MV-4-11 (cell line): Measurements from ENCODE around the gene TEX9.
"Not testable (repeated sequence)": the region's sequence is repeated elsewhere in the genome, so short reads cannot be mapped to it uniquely, and the experiment has no call there.

Source experiments
- DNase-seq: peaks from one replicate; lab custom pipeline; 2025; lab: John Stamatoyannopoulos, UW

TEX9 gene

DNA sequence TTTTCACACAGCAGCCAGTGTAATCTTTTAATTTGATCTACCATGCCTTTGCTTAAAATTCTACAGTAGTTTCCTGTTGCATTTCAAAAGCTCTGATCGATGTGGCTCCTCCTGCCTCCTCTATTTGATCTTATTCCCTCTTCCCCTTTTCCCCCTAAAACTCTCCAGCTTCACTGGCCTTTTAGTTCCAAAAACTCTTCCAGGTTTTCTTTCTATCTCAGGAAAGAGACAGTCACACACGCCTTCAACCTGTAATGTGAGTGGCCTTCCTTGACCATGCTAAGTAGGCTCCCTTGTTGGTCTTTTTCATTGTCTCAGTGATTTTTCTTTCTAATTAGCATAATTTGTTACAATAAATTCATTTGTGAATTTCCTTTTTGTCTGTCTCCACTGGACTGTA lies 985 bp downstream of the TEX9 start:
- DNase-seq, result no peak

DNA sequence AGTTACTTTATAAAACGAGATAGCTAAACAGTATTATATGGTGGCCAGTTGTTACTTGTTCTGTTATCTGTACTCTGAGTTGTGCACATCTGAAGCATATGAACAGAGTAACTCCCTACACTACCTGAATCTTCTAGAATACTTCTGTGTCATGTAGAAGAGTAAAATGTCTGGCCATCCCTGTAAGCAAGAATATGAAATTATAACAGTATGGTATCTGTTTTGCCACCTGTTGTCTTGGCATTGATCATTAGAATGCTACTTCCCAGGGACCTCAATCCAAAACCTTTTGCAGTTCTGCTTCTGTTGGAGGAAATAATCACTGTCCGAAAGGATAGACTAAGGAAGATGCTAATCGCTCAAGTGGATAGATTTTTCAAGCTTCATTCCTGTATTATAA lies 1.9 kb downstream of the TEX9 start:
- no peak for DNase-seq

DNA sequence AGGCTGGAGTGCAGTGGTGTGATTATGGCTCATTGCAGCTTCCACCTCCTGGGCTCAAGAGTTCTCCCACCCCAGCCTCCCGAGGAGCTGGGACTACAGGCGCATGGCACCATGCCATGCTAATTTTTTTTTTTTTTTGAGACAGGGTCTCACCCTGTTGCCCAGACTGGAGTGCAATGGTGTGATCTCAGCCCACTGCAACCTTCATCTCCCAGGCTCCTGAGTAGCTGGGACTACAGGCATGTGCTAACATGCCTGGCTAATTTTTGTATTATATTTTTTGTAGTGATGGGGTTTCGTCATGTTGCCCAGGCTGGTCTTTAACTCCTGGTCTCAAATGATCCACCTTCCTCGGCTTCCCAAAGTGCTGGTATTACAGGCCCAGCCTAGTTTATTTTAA lies 4.0 kb downstream of the TEX9 start:
- DNase-seq, result no peak

DNA sequence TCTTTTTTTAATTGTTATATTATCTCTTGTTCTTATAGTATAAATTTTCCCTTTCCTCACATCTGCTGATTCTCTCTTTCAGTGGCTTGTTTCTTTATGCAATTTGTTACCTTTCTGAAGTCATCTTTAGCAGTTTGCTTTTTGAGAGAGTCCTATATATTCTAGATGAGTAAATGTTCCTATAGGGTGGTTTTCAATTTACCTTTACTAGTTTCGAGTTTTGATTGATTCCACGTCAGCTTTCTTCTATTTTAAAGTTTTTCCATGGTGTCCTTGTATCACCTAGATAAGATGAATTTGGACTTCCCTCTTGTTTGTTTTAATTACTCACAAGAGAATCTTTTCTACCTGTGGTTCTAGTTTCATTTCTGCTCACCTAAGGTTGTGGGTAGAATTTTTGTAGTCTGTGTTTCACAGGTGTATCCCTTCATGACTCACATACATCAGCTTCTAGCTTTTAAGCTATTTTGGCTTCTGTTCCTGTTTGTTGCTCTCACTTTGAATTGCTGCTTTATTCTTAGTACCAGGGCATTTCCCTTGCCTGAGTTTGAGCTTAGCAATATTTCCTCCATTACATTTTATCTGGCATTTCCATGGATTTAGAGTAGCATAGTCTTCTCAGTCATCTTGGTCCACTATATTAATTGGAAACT lies 6.4 kb downstream of the TEX9 start:
- no peak for DNase-seq

DNA sequence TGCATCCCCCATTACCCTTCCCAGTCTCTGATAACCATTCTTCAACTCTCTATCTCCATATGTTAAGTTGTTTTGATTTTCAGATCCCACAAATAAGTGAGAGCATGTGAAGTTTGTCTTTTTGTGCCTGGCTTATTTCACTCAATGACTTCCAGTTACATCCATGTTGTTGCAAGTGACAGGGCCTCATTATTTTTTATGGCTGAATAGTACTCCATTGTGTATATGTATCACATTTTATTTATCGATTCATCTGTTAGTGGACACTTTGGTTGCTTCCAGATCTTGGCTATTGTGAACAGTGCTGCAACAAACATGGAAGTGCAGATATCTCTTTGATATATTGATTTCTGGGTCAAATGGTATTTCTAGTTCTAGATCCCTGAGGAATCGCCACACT lies 9.5 kb downstream of the TEX9 start:
- DNase-seq, result not testable (repeated sequence)

DNA sequence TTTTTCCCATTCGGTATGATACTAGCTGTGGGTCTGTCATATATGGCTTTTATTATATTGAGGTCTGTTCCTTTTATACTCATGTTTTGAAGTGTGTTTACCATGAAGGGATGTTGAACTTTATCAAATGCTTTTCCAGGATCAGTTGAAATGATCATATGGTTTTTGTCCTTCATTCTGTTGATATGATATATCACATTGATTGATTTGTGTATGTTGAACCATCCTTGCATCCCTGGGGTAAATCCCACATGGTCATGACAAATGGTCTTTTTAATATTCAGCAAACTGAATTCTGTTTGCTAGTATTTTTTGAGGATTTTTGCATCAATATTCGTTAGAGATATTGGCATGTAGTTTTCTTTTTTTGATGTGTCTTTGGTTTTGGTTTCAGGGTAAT lies 12.6 kb downstream of the TEX9 start:
- DNase-seq, result not testable (repeated sequence)

DNA sequence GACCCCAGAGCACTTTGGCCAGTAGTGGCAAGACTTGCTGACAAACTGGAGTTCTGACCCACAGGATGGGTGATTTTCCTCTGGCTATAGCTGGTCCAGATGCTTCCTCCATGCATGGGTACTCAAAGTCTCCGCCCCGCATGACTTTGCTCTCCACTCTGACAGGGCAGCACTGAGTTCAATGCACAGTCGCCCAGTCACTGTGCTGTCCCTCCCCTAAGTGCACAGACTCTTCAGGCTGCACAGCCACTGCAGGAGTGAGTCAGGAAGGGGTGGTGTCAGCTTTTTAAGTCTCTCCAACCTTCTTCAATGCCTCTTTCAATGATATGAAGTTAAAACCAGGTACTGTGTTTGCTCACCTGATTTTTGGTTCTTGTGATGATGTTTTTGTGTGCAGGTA lies 17.8 kb downstream of the TEX9 start:
- no peak for DNase-seq

DNA sequence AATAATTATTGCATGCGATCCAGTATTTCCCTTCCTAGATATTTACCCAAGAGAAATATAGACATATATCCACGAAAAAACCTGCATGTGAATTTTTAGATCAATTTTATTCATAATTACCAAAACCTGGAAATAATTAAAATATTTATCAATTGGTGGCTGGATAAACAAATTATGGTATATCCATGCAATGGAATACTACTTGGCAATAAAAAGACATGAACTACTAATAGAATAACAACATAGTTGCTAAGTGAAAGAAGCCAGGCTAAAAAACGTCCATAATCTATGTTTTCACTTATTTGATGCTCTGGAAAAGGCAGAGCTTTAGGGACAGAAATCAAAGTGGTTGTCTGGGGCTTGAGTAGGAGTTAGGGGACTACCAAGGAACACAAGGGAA lies 20.7 kb downstream of the TEX9 start:
- no peak for DNase-seq

DNA sequence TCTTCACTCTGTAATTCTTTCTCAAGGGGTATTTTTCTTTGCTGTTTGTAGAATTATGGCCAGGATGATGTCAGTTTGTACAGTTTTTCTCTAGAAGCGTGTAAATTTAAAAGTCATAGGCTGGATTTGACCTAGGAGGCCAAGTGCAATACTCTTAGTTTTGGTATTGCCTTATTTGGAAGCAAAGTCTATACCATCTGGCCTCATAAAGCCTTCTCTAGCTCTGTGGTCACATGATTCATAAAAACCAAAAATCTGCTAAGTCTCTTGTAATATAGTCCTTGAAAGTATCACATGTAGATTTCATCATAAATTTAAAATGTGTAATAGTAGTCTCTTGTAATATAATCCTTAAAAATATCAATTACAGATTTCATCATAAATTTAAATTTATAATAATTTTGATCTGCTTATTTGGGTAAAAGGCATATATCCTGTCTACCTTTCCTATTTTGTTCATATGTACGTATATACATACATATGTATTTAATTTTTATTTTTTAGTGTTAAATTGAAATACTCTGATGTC lies 25.6 kb downstream of the TEX9 start:
- peak; percentile 87 for DNase-seq

DNA sequence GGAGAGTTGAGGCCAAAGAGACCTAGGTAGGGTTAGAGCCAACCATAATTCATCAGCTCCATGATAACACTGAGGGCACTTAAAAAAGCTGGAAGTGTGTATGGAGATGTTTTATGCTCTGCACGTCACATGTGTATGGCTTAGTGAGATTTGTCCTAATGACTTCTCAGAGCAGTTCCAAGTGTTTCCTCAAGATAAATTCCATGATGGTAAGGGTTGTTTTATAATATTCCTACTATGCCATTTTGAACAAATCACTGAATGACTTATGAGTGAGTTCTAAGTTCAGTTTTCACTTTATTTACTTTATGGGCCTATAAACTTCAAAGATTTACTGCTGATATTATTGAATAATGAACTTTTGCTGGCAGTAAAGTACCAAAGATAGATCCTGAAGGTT lies 28.1 kb downstream of the TEX9 start:
- DNase-seq, result no peak

DNA sequence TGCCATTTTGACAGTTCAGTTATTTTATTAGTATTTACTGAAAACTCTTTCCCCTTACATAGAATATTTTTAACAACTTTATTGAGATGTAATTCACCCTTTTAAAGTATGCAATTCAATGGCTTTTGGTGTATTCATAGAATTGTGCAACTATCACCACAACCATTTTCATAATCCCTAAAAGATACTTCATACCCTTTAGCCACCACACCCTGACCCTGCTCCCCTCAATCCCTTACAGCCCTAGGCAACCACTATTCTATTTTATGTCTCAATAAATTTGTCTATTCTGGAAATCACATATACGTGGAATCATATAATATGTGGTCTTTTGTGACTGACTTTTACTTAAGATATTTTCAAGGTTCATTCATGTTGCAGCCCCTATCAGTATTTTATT lies 29.7 kb downstream of the TEX9 start:
- DNase-seq, result peak; percentile 35

DNA sequence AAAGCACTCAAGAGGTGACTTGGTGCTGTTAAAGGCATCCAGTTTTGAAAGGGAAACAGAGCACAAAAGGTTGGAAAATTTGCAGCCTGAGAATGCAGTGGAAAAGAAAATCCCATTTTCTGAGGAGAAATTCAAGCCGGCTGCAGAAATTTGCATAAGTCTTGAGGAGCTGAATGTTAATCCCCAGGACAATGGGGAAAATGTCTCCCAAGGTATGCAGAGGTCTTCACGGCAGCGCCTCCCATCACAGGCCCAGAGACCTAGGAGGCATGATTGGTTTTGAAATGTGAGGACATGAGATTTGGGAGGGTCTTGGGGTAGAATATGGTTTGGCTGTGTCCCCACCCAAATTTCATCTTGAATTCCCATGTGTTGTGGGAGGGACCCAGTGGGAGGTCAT lies 32.1 kb downstream of the TEX9 start:
- DNase-seq, result not testable (repeated sequence)

DNA sequence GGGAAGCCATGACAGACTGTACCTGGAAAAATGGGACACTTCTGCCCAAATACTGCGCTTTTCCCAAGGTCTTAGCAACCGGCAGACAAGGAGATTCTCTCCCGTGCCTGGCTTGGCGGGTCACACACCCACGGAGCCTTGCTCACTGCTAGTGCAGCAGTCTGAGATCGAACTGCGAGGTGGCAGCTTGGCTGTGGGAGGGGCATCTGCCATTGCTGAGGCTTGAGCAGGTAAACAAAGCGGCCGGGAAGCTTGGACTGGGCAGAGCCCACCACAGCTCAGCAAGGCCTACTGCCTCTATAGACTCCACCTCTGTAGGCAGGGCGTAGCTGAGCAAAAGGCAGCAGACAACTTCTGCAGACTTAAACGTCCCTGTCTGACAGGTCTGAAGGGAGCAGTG lies 34.0 kb downstream of the TEX9 start:
- not testable (repeated sequence) for DNase-seq

DNA sequence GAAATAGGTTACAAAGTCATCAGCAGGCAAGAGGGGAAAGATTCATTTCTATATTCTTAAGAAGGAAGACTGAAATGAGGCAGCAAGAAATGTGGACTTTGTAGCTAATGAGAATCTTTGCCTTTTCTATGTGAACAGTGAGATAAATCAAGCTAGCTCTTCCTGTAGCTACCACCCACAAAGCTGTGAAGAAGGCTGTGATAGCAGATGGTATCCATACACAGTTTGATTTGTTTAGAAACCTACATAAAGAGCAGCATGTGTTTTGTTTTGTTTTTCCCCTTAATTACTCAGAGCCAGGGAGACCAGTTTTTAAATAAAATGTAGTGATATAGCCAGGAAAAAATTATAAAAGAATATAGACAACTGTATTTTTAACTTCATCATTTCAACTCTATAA lies 45.5 kb downstream of the TEX9 start:
- no peak for DNase-seq

DNA sequence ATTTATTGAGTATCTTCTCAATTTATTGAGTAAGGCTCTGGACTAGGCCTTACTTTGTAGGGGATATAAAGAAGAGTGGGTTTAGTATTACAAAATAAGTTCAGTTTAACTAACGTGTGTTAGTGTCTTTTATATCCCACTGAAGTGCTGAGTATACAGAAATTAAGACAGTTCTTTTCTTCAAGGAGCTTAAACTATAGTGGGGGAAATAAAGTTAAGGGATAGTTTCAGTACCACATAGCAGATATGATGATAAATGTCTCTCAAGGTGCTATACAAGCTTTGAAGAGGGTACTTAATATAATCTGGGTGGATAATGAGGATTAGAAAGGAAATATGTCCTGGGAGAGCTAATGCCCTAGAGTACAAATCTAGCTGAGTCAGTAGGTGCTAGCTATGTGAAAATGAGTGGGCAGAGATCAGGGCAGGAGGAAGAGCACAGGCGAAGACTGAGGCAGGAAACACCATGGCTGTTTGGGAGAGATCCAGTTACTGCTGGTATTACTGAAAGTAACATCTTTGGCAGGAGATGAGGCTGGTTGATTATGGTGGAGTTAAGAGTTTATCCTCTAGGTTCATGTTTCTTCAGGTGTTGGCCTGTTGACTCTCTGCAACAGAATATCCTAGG lies 46.0 kb downstream of the TEX9 start:
- no peak for DNase-seq

DNA sequence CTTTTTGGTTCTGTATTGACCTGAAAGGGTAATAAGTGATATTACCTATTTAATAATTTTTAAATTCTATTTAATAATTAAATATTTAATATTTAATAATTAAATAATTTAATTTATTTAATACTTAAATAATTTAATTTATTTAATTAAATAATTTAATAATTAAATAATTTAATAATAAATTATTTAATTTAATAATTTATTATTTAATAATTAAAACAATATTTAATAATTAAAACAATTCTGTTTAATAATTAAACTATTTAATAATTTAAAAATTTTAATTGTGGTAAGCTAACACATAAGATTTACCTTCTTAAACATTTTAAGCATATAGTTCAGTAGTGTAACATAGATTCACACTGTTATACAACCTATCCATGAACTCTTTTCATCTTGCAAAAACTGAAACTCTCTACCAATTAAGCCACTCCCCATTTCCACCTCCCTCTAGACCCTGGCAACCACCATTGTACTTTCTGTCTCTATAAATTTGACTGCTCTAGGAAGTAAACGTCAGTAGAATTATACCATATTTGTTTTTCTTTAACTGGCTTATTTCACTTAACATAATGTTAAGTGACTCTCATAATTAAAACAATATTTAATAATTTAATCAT lies 48.0 kb downstream of the TEX9 start:
- DNase-seq, result not testable (repeated sequence)

DNA sequence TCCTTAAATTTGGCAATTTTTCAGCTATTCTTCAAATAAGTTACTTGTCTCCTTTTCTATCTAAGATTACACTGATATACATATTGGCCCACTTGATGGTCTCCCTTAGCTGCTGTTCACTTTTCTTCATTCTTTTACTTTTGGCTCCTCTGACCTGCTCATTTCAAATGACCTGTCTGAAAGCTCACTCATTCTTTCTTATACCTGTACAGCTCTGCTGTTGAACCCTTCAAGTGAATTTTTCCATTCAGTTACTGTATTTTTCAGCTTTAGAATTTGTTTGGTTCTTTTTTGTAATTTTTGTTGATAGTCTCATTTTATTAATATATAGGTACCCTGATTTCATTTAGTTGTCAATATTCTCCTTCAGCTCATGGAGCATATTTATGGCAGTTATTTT lies 60.0 kb downstream of the TEX9 start:
- DNase-seq, result no peak

DNA sequence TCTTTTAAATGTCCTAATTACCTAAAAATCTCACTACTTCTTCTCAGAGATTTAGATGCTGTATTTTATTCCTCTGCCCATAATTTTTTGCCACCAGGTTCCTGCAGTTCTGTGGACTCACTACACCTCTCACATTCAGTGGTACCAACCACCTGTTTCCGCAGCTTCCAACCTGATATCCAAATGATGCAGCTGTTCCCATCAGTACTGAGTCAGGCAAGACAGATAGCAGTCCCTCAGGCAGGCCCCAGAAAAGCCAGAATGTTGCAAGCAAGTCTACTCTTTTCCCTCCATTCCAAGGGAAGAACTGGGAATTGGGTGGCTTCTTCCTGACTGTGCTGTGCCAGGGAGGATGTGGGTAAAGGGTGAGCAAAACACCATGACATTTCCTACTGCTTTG lies 60.8 kb downstream of the TEX9 start:
- no peak for DNase-seq

DNA sequence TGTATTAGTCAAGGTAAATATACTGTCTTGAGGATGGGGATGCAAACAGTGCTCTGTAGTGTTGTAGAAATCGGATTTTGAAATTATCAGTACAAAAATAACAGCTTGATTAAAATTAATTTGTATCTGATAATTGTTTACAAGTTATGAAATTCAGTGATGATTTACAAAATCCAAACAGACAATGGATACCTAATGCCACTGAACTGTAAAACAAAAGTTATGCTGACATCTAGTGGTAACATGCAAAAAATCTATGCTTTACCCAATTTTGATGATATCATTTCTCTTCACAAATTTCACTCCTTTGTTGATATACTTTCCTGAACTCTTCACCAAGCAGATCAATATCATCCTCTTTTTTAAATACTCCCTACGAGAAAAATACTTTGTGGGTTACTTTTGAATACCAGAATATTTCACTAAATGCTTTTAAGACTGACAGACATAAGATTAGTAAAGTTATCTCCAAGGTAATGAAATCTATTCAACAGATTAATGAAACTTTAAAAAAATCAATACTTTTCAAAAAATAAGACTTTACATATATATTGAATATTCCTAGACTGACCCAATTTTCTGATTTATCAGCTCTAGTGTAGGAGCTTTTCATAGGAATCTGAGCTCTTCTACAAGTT lies 63.7 kb downstream of the TEX9 start:
- peak; percentile 15 for DNase-seq

DNA sequence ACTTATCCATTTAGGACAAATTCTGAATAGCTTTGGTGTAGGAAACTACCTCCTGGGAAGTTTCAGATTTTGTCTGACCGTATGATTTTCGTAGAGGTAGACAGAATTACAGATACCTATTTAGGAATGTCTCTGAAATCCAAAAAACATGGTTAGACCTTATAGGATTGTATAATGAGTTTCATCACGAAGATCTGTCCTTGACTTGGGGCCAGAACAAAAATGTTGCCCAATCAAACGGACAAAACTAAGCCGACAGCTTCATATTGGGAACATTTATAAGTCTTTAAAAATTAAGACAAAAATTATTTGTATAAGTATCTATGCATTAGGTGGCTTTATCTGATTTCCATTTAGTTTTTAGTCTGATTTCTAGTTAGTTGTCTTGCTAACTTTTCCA lies 67.1 kb downstream of the TEX9 start:
- DNase-seq, result no peak

DNA sequence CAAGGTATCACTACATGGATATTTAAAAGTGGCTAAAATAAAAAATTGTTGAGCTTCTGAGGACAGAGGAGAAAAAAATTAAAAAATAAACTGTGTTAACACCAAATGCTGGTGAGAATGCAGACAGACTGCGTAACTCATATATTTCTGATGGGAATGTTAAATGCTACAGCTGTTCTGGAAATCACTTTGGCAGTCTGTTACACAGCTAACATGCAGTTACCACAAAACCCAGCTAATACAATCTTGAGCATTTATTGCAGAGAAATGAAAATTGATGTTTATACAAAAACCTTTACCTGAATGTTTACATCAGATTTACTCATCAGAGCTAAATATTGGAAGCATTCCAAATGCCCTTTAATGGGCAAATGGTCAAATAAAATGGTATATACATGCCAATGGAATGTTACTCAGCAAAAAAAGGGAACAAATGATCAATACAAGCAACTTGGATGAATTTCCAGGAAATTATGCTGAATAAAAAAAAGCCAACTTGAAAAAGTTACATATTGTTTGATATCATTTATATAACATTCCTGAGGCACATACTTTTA lies 75.1 kb downstream of the TEX9 start:
- no peak for DNase-seq

DNA sequence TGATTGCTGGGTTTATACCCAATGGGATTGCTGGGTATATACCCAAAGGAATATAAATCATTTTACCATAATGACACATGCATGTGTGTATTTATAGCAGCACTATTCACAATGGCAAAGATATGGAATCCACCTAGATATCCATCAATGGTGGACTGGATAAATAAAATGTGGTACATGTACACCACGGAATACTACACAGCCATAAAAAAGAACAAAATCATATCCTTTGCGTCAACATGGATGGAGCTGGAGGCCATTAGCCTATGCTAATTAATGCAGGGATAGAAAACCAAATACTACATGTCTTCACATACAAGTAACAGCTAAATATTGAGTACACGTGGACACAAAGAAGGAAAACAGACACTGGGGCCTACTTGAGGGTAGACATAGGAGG lies 77.1 kb downstream of the TEX9 start:
- DNase-seq, result no peak

DNA sequence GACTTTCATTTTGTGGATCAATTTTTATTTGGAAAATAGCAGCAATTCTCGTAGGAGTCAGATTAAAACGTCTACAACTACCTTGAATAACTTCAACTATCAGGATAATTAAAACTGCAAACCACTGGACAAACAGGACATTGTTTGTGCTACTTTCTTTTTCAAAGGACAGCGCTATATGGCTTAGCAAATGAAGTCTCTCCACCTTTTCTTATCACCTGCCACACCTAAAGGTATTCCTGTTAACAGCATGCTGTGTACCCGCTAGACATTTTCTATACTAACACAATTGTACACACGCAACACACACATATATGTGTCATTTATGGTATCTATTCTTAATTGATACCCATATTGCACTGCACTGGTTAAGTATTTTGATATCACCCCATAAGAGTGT lies 80.5 kb downstream of the TEX9 start:
- no peak for DNase-seq
